Esophagus squamous epithelium (tissue), 5 donors: ENCODE measurements around the gene COL4A3. TPM values are rescaled to one million over a fixed set of nuclear protein-coding genes. Genes with fewer than 3 reads are reported as not detected.

Experiments
- DNase-seq: peaks from one replicate; lab custom pipeline; 2025; lab: John Stamatoyannopoulos, UW
- H3K27ac ChIP-seq, 4 donors: fragments of 200-600 bp; sonication (generic); one replicate each; pipeline ENCODE4 v1.5.1; 2016 to 2019; ENCODE audit warnings: mild to moderate bottlenecking in 1 of 4
- H3K27me3 ChIP-seq, 4 donors: fragments of 200-600 bp; sonication (generic); 1 replicate in 3 of 4; 2 replicates in 1 of 4; pipeline versions ENCODE4 v1.5.1 to v1.6.0; 2017 to 2021; ENCODE audit warnings: antibody characterized with exemption in 1 of 4
- H3K36me3 ChIP-seq, 3 donors: fragments of 200-600 bp; sonication (generic); one replicate each; pipeline ENCODE4 v1.5.1; 2016 to 2019
- H3K4me1 ChIP-seq, 3 donors: fragments of 200-600 bp; sonication (generic); one replicate each; pipeline ENCODE4 v1.5.1; 2017 to 2019
- H3K4me3 ChIP-seq, 4 donors: fragments of 200-600 bp; sonication (generic); 1 replicate in 3 of 4; 2 replicates in 1 of 4; pipeline ENCODE4 v1.5.1; 2016 to 2019; ENCODE audit warnings: mild to moderate bottlenecking in 2 of 4, moderate library complexity in 1 of 4
- H3K9me3 ChIP-seq, 3 donors: fragments of 200-600 bp; sonication (generic); one replicate each; pipeline ENCODE4 v1.5.1; 2016 to 2019
- CTCF ChIP-seq, 6 experiments: fragments of 450-650 bp in 4 of 6; fragments of 200-600 bp in 2 of 6; sonication (generic) in 2 of 6; IDR thresholded peaks; one replicate each; pipeline ENCODE4 v1.5.1; 2016 to 2019; ENCODE audit warnings: antibody characterized with exemption in 6 of 6, mild to moderate bottlenecking in 4 of 6, moderate library complexity in 4 of 6
- POLR2A ChIP-seq, 4 donors: fragments of 450-650 bp; IDR thresholded peaks; one replicate each; pipeline ENCODE4 v1.6.1; 2017; ENCODE audit warnings: antibody characterized with exemption in 4 of 4, mild to moderate bottlenecking in 4 of 4, moderate library complexity in 3 of 4
- WGBS, 2 donors: methylation state at CpG; one replicate each; pipeline ENCODE4 v1.1.5; 2018; 5-methylcytosine and 5-hydroxymethylcytosine counted together
- intact Hi-C: fragments of 100-400 bp; cut with DNase I; formaldehyde crosslinking; loops from one replicate; pipeline ENCODE4 v1.15.0; 2022
- total RNA-seq, 4 donors: library from RNA; depleted of rRNA; stranded (reverse); fragments of >200 nt; gene quantifications; one replicate each; pipeline ENCODE4 v1.1.0, GENCODE V29; 2016
- donor health status: DM: yes; HTN: yes; CAD: no.

COL4A3 gene
- total RNA-seq, 4 donors from 2014 or later: 0.11 to 2.5 (median 0.38) TPM

GRCh38 chr2:227248876-227249275, 84.5 kb downstream of the COL4A3 start:
- no peak for DNase-seq
- 73 to 100% methylated on average over 1 to 2 of the region's 2 CpGs for WGBS, 2 donors
- H3K9me3 ChIP-seq: no peaks in the 10 kb centered on the region
- no peak overlapping the region for H3K4me3 ChIP-seq
- H3K27me3 ChIP-seq: no peaks in the 10 kb centered on the region
- intact Hi-C loops: no loop called here
- TF ChIP-seq CTCF (IDR thresholded peaks at IDR 0.05): no peak
- no peak overlapping the region for H3K27ac ChIP-seq
- no peaks in the 10 kb centered on the region for H3K36me3 ChIP-seq
- no peaks in the 10 kb centered on the region for H3K4me1 ChIP-seq

- Histone ChIP-seq H3K4me3 (no peak overlapping the region), H3K27ac (no peak overlapping the region), H3K4me1 (no peaks in the 10 kb centered on the region), H3K36me3 (no peaks in the 10 kb centered on the region), H3K27me3 (no peaks in the 10 kb centered on the region), H3K9me3 (no peaks in the 10 kb centered on the region)
- 55 to 59% methylated on average over 2 of the region's 2 CpGs for WGBS, 2 donors
- TF ChIP-seq POLR2A (IDR thresholded peaks at IDR 0.05) (no peak), CTCF (IDR thresholded peaks at IDR 0.05) (no peak)
- no peak for DNase-seq
- intact Hi-C loops: no loop called here
Measured at GRCh38 chr2:227252831-227253230, 88.4 kb downstream of the COL4A3 start.

GRCh38 chr2:227256605-227257004, 92.2 kb downstream of the COL4A3 start:
- intact Hi-C loops: no loop called here
- H3K27ac ChIP-seq: no peak overlapping the region
- DNase-seq: no peak
- no peaks in the 10 kb centered on the region for H3K27me3 ChIP-seq
- H3K36me3 ChIP-seq: no peaks in the 10 kb centered on the region
- H3K4me3 ChIP-seq: no peak overlapping the region
- no peaks in the 10 kb centered on the region for H3K4me1 ChIP-seq
- H3K9me3 ChIP-seq: no peaks in the 10 kb centered on the region
- no peak for TF ChIP-seq POLR2A (IDR thresholded peaks at IDR 0.05)
- TF ChIP-seq CTCF (IDR thresholded peaks at IDR 0.05): no peak

GRCh38 chr2:227257820-227258219, 93.4 kb downstream of the COL4A3 start:
- Histone ChIP-seq H3K4me1 (no peaks in the 10 kb centered on the region), H3K4me3 (no peak overlapping the region), H3K36me3 (no peaks in the 10 kb centered on the region), H3K27ac (no peak overlapping the region), H3K9me3 (no peaks in the 10 kb centered on the region), H3K27me3 (no peaks in the 10 kb centered on the region)
- WGBS, 2 donors: 91 to 100% methylated on average over 1 to 5 of the region's 5 CpGs
- intact Hi-C loops: no loop called here
- no peak for DNase-seq
- TF ChIP-seq CTCF (IDR thresholded peaks at IDR 0.05): no peak
- TF ChIP-seq POLR2A (IDR thresholded peaks at IDR 0.05): no peak

- DNase-seq: no peak
- no peak overlapping the region for H3K4me3 ChIP-seq
- no peaks in the 10 kb centered on the region for H3K4me1 ChIP-seq
- no peaks in the 10 kb centered on the region for H3K9me3 ChIP-seq
- no peak overlapping the region for H3K27ac ChIP-seq
- intact Hi-C loops: no loop called here
- H3K36me3 ChIP-seq: no peaks in the 10 kb centered on the region
- no peaks in the 10 kb centered on the region for H3K27me3 ChIP-seq
- TF ChIP-seq POLR2A (IDR thresholded peaks at IDR 0.05): no peak
- WGBS, 2 donors: 90 to 95% methylated on average over 5 of the region's 5 CpGs
Measured at GRCh38 chr2:227260041-227260440, 95.6 kb downstream of the COL4A3 start.
